ENCODE data around the gene GSTM3. TPM values are rescaled to one million over a fixed set of nuclear protein-coding genes. Genes with fewer than 3 reads are reported as not detected.
"Not testable (repeated sequence)": the region's sequence is repeated elsewhere in the genome, so short reads cannot be mapped to it uniquely, and the experiment has no call there.

The GSTM3 gene
- total and polyA plus RNA-seq, 7 experiments from 2014 or later, result 1.9 to 130 (median 11.9) TPM

DNA sequence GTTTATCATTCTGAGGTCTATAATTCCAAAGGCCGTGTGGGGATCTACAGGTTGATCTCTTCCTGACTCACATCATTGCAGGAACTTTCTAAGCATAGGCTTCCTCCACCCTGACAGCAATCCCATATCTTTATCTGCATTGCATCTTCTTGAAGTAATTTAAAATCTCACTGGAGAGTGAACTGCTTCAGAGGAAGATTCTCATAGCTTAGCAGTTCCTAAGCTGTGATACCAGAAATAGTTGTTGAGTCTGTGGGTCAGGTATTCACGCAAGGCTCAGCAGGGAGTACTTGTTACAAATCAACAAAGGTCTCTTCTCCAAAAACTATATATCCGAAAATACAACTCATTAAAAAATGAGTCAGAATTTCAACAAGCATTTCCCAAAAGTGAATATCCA is 45.7 kb downstream of the GSTM3 start:
- intact Hi-C loops (cut with micrococcal nuclease); H3K4me1 Mint-ChIP-seq; H3K36me3 ChIP-seq (ENCODE audit: control insufficient read depth in 2 of 3, insufficient read depth in 3 of 3, low read length in 3 of 3): not testable (repeated sequence)

DNA sequence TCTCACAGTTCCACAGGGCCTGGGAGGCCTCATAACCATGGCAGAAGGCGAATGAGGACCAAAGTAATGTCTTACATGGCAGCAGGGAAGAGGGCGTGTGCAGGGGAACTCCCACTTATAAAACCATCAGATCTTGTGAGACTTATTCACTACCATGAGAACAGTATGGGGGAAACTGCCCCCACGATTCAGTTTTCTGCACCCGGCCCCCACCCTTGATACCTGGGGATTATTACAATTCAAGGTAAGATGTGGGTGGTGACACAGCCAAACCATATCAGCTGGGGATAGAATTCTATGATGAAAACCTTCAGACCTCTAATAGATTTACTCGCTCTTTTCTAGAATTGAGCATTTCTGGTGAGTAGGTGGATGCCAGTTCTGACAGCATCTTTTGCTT is 46.4 kb downstream of the GSTM3 start:
- intact Hi-C loops (cut with micrococcal nuclease); H3K27ac ChIP-seq (ENCODE audit: low read depth, low read length); H3K4me3 ChIP-seq (ENCODE audit: low read length); H3K9me3 ChIP-seq (ENCODE audit: control insufficient read depth in 2 of 3, low read length in 3 of 3); H3K4me3 Mint-ChIP-seq; POLR2A ChIA-PET; H3K4me1 ChIP-seq (ENCODE audit: control insufficient read depth in 2 of 2, insufficient read depth in 2 of 2, low read length in 2 of 2); ATAC-seq; CTCF ChIA-PET; DNase-seq; H3K36me3 ChIP-seq (ENCODE audit: control insufficient read depth in 2 of 3, insufficient read depth in 3 of 3, low read length in 3 of 3); H3K27me3 ChIP-seq (ENCODE audit: control insufficient read depth in 2 of 2, insufficient read depth in 2 of 2, low read length in 2 of 2); H3K9me3 Mint-ChIP-seq; H3K27ac Mint-ChIP-seq; H3K27me3 Mint-ChIP-seq: not testable (repeated sequence)
- Mint-ChIP-seq H3K4me1 (peaks cover 0 to 14% (median 0%) of the 10 kb centered on the region in 7 donors), H3K36me3 (peaks cover 0 to 16% (median 10%) of the 10 kb centered on the region in 5 donors)

More for the DNA sequence above, 45.7 kb downstream of the GSTM3 start:
- H3K9me3 ChIP-seq (ENCODE audit: control insufficient read depth in 2 of 3, low read length in 3 of 3); DNase-seq; H3K4me3 ChIP-seq (ENCODE audit: low read length); H3K9me3 Mint-ChIP-seq; H3K27me3 ChIP-seq (ENCODE audit: control insufficient read depth in 2 of 2, insufficient read depth in 2 of 2, low read length in 2 of 2); POLR2A ChIA-PET; H3K27ac Mint-ChIP-seq; H3K4me3 Mint-ChIP-seq; H3K27ac ChIP-seq (ENCODE audit: low read depth, low read length); ATAC-seq; H3K27me3 Mint-ChIP-seq; CTCF ChIA-PET; H3K4me1 ChIP-seq (ENCODE audit: control insufficient read depth in 2 of 2, insufficient read depth in 2 of 2, low read length in 2 of 2): not testable (repeated sequence)
- H3K36me3 Mint-ChIP-seq, result peaks cover 0 to 16% (median 8%) of the 10 kb centered on the region in 5 donors

DNA sequence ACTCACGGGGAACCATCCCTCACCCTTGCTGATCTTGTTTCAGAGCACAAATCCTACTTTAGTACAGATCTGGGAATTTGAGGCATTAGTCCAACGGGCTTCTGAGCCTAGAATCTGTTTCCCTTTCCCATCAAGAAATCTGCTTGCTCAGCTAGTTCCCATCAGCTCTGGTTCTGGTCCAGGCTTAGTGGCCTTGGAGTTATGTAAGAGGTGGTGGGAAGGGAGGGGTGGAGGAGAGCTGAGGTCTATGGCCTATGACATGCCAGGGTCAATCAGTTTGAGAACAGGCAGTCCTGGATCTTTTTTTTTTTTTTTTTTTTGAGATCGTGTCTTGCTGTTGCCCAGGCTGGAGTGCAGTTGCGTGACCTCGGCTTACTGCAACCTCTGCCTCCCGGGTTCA is 49.1 kb downstream of the GSTM3 start:
- DNase-seq, result no peak
- no peaks in the 10 kb centered on the region for H3K4me1 ChIP-seq (ENCODE audit: control insufficient read depth in 2 of 2, insufficient read depth in 2 of 2, low read length in 2 of 2)
- no peak for ATAC-seq
- Mint-ChIP-seq H3K27me3 (no peaks in the 10 kb centered on the region), H3K9me3 (no peaks in the 10 kb centered on the region), H3K36me3 (peaks cover 0 to 15% (median 8%) of the 10 kb centered on the region in 5 donors), H3K4me3 (no peak overlapping the region), H3K27ac (no peak overlapping the region), H3K4me1 (peaks cover 0 to 27% (median 8%) of the 10 kb centered on the region in 7 donors)
- no peaks in the 10 kb centered on the region for H3K27me3 ChIP-seq (ENCODE audit: control insufficient read depth in 2 of 2, insufficient read depth in 2 of 2, low read length in 2 of 2)
- no peak overlapping the region for H3K27ac ChIP-seq (ENCODE audit: low read depth, low read length)
- CTCF ChIA-PET, result no interaction called here
- POLR2A ChIA-PET, result no interaction called here
- intact Hi-C loops (cut with micrococcal nuclease), result no loop called here
- H3K9me3 ChIP-seq (ENCODE audit: control insufficient read depth in 2 of 3, low read length in 3 of 3), result no peaks in the 10 kb centered on the region
- no peak overlapping the region for H3K4me3 ChIP-seq (ENCODE audit: low read length)
- no peaks in the 10 kb centered on the region for H3K36me3 ChIP-seq (ENCODE audit: control insufficient read depth in 2 of 3, insufficient read depth in 3 of 3, low read length in 3 of 3)

DNA sequence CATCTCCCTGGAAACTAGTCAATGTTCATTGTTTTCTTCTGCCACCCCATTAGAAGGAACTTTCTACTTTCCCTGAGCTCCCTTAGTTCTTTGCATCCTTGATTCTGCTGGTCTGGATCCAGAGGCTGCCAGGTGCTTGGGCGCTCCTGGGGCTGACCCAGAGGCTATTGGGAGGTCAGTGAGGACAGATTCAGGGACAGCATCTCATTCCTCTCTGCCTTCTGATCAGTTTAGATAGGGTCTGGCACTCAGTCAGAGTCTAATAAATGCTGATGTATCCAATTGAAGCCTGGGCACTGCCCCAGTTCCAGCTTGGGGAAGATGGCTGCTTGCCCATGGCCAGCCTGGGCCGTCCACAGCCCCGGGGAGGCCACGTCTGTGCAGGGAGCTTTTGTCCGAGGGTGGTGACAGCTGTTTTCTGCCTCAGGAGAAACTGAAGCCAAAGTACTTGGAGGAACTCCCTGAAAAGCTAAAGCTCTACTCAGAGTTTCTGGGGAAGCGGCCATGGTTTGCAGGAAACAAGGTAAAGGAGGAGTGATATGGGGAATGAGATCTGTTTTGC is 50.9 kb downstream of the GSTM3 start:
- Histone ChIP-seq H3K36me3 (ENCODE audit: control insufficient read depth in 2 of 3, insufficient read depth in 3 of 3, low read length in 3 of 3) (no peaks in the 10 kb centered on the region), H3K4me1 (ENCODE audit: control insufficient read depth in 2 of 2, insufficient read depth in 2 of 2, low read length in 2 of 2) (no peaks in the 10 kb centered on the region), H3K4me3 (ENCODE audit: low read length) (no peak overlapping the region), H3K27ac (ENCODE audit: low read depth, low read length) (no peak overlapping the region), H3K27me3 (ENCODE audit: control insufficient read depth in 2 of 2, insufficient read depth in 2 of 2, low read length in 2 of 2) (no peaks in the 10 kb centered on the region), H3K9me3 (ENCODE audit: control insufficient read depth in 2 of 3, low read length in 3 of 3) (no peaks in the 10 kb centered on the region)
- peak overlapping the region in 5 of 10 donors; percentile 2 to 89 (median 51) for H3K4me3 Mint-ChIP-seq
- peak overlapping the region in 3 of 9 donors; percentile 36 to 78 (median 64) for H3K27ac Mint-ChIP-seq
- ChIA-PET CTCF (no interaction called here), POLR2A (no interaction called here)
- H3K9me3 Mint-ChIP-seq, result peaks cover 0 to 3% (median 0%) of the 10 kb centered on the region in 11 donors
- H3K27me3 Mint-ChIP-seq, result no peaks in the 10 kb centered on the region
- intact Hi-C loops (cut with micrococcal nuclease), result loop anchor here in 1 of 2 donors (2.0 to 5.0 kb wide), 2 partner anchors 83 to 143 kb away; partner anchors contain the start of gene GNAI3
- peaks cover 0 to 27% (median 8%) of the 10 kb centered on the region in 7 donors for H3K4me1 Mint-ChIP-seq
- peaks cover 0 to 16% (median 10%) of the 10 kb centered on the region in 5 donors for H3K36me3 Mint-ChIP-seq
- DNase-seq (no peak), ATAC-seq (no peak)

DNA sequence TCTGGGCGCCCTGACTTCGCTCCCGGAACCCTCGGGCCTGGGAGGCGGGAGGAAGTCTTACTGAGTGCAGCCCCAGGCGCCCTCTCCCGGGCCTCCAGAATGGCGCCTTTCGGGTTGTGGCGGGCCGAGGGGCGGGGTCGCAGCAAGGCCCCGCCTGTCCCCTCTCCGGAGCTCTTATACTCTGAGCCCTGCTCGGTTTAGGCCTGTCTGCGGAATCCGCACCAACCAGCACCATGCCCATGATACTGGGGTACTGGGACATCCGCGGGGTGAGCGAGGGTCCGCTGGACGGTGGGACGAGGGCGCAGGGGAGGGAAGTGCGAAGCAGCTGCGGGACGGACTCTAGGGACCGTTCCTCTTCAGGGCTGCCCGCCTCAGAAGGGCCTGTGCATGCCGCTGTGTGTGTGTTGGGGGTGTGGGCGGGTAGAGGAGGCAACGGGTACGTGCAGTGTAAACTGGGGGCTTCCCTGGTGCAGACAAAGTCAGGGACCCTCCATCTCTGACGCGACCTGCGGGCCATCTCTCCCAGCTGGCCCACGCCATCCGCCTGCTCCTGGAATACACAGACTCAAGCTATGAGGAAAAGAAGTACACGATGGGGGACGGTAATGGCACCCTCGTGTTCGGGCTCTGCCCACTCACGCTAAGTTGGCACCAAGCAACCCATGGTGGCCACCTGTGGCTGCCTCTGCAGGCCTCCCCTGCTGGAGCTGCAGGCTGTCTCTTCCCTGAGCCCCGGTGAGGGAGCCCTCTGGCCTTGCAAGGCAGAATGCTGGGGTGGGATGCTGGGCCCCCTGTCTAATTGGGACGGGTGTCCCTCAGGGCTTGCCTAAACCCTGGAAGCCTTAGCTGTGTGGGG is 53.0 kb downstream of the GSTM3 start, which contains the start of gene GSTM1:
Gene GSTM1 (plus strand): TSS at position 177 of the 859 bp plus-strand sequence. CDS start 57 bp downstream, at position 234.
- H3K4me1 ChIP-seq (ENCODE audit: control insufficient read depth in 2 of 2, insufficient read depth in 2 of 2, low read length in 2 of 2), result no peaks in the 10 kb centered on the region
- peaks cover 0 to 6% (median 0%) of the 10 kb centered on the region in 11 donors for H3K9me3 Mint-ChIP-seq
- no peaks in the 10 kb centered on the region for H3K9me3 ChIP-seq (ENCODE audit: control insufficient read depth in 2 of 3, low read length in 3 of 3)
- H3K27me3 Mint-ChIP-seq, result no peaks in the 10 kb centered on the region
- ChIA-PET CTCF (no interaction called here), POLR2A (no interaction called here)
- H3K27ac Mint-ChIP-seq, result peak within 1 kb of the TSS in 6 of 9 donors; percentile 88 to 96 (median 94)
- H3K36me3 ChIP-seq (ENCODE audit: control insufficient read depth in 2 of 3, insufficient read depth in 3 of 3, low read length in 3 of 3), result no peaks in the 10 kb centered on the region
- H3K27me3 ChIP-seq (ENCODE audit: control insufficient read depth in 2 of 2, insufficient read depth in 2 of 2, low read length in 2 of 2), result no peaks in the 10 kb centered on the region
- peaks cover 0 to 27% (median 8%) of the 10 kb centered on the region in 7 donors for H3K4me1 Mint-ChIP-seq
- intact Hi-C loops (cut with micrococcal nuclease), result loop anchor here in 1 of 2 donors (2.0 to 5.0 kb wide), 6 partner anchors 19 to 347 kb away; partner anchors contain the start of genes GNAI3, GSTM2, GSTM3 and STRIP1
- ATAC-seq (no peak), DNase-seq (peak in 5 of 9 donors; percentile 74 to 89 (median 82))
- H3K4me3 ChIP-seq (ENCODE audit: low read length), result no peak within 1 kb of the TSS
- peak within 1 kb of the TSS in 7 of 10 donors; percentile 81 to 99 (median 90) for H3K4me3 Mint-ChIP-seq
- peaks cover 0 to 16% (median 13%) of the 10 kb centered on the region in 5 donors for H3K36me3 Mint-ChIP-seq
- peak within 1 kb of the TSS; percentile 70 for H3K27ac ChIP-seq (ENCODE audit: low read depth, low read length)

DNA sequence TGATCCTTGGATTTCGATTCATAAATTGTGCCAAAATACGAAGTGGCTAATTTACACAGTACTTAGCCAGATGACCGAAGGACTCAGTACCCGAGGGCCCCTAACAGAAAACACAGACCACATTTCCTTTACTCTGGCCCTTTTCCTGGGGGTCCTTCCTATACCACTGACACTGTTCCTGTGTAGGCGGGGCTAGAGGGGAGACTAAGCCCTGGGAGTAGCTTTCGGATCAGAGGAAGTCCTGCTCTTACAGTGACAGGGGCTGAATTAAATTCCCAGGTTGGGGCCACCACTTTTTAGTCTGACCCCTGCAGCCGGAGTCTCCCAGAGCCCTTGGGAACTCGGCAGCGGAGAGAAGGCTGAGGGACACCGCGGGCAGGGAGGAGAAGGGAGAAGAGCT is 53.7 kb downstream of the GSTM3 start:
- intact Hi-C loops (cut with micrococcal nuclease), result loop anchor here in 1 of 2 donors (2.0 to 5.0 kb wide), 5 partner anchors 18 to 348 kb away; partner anchors contain the start of genes GNAI3, GSTM2, GSTM3 and STRIP1
- CTCF ChIA-PET; H3K9me3 ChIP-seq (ENCODE audit: control insufficient read depth in 2 of 3, low read length in 3 of 3); H3K4me3 ChIP-seq (ENCODE audit: low read length); ATAC-seq; H3K27me3 Mint-ChIP-seq; H3K9me3 Mint-ChIP-seq; H3K27me3 ChIP-seq (ENCODE audit: control insufficient read depth in 2 of 2, insufficient read depth in 2 of 2, low read length in 2 of 2); H3K36me3 ChIP-seq (ENCODE audit: control insufficient read depth in 2 of 3, insufficient read depth in 3 of 3, low read length in 3 of 3); DNase-seq; POLR2A ChIA-PET; H3K4me1 ChIP-seq (ENCODE audit: control insufficient read depth in 2 of 2, insufficient read depth in 2 of 2, low read length in 2 of 2): not testable (repeated sequence)
- H3K27ac ChIP-seq (ENCODE audit: low read depth, low read length), result peak overlapping the region; percentile 53
- Mint-ChIP-seq H3K4me3 (peak overlapping the region in 7 of 10 donors; percentile 81 to 99 (median 90)), H3K4me1 (peaks cover 0 to 27% (median 8%) of the 10 kb centered on the region in 7 donors), H3K36me3 (peaks cover 0 to 16% (median 13%) of the 10 kb centered on the region in 5 donors), H3K27ac (peak overlapping the region in 6 of 9 donors; percentile 88 to 96 (median 94))
